ENCODE measurements around the gene MIEF1.
A peak's percentile ranks its signal among the peaks of the same experiment; 100 is the strongest.

Gene MIEF1

DNA sequence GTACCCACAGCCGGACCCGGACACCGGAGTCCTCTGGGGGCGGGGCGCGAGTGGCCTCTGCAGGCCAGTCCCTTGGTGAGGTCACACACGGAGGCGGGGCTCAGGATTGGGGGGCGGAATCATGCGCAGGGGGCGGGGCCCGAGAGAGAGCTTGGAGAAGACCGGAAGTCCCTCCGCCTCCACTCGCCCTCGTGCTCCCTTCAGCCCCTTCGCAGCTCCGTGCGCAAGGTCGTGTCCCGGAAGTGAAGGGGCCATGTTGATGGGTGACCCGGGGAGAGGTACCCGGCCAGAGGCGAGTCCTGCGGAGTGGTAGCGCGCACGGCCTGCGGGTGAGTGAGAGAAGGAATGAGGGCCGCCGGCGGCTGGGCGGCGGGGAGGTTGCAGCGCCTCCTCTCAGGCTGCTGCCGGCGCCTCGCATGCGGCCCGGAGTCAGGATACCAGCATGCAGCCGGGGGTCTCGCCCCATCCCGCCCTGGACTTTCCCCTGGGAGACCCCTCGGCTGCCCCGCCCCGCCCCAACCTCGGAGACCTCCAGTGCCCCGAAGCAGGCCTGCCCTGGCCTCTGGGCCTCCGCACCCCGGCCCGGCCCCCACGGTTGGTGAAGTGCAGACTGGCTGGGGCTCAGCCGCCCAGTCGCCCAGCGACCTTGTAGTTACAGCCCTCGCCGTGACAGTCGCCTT, at the start of gene MIEF1:
MIEF1 (plus strand) TSS at position 182 of the 680 bp plus-strand sequence. CDS start 9,005 bp downstream, outside the sequence.
- peak; percentile 89 to 92 for DNase-seq

DNA sequence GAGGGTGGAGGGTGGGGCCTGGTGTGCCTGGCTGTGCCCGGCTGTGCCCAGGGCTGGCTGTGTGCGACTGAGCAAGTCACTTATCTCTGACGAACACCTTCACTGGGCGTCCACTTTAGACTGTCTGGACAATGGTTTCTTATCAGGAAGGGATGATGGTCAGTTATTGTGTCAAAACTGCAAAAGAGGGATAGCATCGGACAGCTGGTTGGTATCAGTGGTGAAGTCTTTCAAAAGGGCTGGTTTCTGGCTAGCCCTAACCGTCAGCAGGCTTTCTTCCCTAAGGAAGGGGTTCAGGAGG, 49.4 kb upstream of the MIEF1 start:
- DNase-seq: no peak

- DNase-seq: no peak
Observed at GRCh38 chr22:39453765-39454378, 48.2 kb upstream of the MIEF1 start.

- DNase-seq: no peak
Observed at GRCh38 chr22:39454385-39454871, 47.7 kb upstream of the MIEF1 start.

DNA sequence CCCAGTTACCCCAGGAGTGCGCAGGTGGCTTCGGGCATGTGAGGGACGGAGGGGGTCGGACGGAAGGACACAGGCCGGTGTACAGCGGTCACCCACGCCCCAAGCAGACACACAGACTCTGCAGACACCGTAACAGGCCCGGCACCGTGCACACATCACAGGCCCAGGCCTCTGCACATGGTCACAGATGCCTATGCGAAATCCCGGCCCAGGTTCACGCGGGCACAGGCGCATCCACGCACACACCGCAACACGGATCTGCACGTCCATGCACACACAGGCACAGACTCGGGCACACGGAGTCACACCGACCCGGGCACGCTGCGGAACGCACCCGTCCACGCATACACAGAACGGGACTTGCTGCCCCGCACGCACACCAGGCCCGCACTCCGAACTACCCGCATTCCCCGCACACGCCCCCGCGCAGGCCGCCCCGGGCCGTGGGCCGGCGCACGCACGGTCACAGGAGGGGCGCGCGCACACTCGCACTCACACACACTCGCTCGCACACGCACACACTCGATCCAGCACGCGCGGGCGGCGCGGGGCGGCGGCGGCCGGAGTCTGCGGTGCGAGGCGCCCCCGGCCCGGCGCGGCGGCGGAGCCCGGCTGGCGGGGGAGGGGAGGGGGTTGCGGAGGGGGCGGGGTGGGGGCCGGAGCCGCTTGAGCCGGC, 45.4 kb upstream of the MIEF1 start, which contains the start of gene MGAT3:
MGAT3 (plus strand) TSS at position 491 of the 676 bp plus-strand sequence. CDS start 30,336 bp downstream, outside the sequence.
- no peak for DNase-seq

DNA sequence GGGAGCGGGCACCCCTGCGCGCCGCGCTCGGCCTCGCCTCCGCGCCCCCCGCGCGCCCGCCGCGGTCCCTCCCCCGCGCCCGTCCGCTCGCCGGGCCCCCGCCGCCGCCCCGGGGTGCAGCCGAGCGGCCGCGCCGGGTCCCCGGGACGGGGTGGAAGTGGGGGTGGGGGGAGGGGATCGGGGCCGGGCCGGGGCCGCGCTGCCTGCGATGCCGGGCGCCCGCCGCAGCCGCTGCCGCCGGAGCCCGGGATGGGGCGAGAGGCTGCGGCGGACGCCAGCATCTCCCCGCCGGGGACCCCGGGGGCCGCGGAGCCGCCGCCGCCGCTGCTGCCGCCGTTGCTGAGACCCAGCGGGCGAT, 44.9 kb upstream of the MIEF1 start:
- DNase-seq: no peak

- DNase-seq: no peak
Observed at GRCh38 chr22:39457556-39458443, 44.3 kb upstream of the MIEF1 start.

DNA sequence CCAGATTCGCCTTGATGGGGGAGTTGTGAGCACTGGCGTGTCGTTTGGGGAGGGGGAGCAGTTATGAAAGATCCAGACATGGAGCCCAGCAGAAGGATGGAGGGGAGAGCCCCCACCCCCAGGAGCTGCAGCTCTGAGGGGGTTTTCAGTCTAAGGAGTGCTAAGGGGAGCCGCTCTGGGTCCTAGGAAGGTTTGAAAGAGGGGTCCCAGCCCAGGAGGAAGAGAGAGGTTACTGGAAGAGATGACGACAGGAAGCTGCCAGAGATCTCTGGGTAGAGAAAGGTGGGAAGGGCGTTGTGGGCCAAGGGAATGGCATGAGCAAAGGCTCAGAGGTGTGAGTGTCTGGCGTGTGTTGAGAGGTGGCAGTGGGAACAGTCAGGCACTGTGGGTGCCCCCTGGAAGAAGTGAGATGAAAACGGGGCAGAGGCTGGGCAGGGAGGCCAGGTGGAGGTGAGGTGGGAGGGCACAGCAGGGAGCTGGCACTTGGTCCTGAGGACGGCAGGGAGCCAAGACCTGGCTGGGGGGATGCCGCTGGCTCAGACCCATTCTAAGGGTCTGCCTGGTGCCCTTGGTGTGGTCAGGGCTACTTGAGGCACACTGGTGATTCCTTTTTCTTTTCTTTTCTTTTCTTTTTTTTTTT, 43.5 kb upstream of the MIEF1 start:
- DNase-seq: no peak

- no peak for DNase-seq
Observed at GRCh38 chr22:39459681-39460080, 42.4 kb upstream of the MIEF1 start.

- DNase-seq: no peak
Observed at GRCh38 chr22:39462443-39463221, 39.5 kb upstream of the MIEF1 start.

GRCh38 chr22:39463277-39463676, 38.8 kb upstream of the MIEF1 start:
- DNase-seq: no peak

GRCh38 chr22:39463931-39464390, 38.1 kb upstream of the MIEF1 start:
- DNase-seq: no peak

- no peak for DNase-seq
Observed at GRCh38 chr22:39466228-39467006, 35.7 kb upstream of the MIEF1 start.

- DNase-seq: no peak
Observed at GRCh38 chr22:39467390-39467895, 34.6 kb upstream of the MIEF1 start.

DNA sequence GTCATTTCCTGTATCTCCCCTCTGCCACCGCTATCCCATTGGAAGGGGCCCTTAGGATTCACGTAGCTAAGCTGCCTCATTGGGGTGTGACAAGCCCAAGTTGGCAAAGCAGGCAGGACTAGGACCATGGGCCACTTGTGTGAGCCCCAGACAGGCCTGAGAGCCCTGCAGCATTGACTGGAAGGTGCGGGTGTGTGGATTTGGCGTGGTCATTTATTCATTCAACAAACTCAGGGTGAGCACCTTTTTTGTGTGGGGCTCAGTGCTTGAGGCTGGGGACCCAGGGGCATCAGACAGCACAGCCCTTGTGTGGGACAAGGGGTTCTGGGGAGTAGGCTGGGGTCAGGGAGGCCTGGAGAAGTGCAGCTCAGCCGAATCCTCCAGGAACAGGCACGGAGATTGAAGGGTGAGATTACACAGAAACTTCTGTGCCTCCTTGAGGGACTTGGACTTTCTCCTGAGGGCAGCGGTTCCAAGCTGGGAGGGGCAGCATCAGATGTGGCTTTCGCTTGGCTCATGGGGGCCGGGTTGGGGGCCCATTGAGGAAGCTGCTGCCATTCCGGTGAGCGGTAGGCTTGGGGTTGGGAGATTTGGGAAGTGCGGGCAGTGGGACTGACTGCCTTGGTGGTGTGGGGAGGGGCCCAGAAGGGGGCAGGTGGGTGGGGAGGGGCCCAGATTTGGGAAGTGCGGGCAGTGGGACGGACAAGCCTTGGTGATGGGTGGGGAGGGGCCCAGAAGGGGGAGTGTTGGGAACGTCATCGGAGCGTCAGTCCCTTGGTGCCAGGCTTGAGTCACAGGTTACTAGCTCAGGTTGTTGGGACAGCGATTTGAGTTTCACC, 33.4 kb upstream of the MIEF1 start:
- DNase-seq: no peak

DNA sequence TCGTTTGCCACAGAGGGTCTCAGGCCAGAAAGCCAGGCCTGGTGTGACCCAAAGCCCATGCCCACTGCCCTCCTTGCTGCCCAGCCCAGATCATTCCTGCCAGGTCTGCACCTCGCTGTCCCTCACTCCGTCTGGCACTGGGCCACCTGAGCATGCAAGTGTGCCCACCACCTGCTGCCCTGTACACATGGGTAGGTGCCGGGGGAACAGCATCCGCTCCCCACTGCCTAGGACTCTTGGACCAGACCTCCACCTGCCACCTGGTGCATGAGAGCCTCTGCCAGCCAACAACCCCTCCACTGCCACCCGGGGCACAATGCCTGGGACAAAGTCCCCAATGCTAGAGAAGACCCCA, 32.8 kb upstream of the MIEF1 start:
- no peak for DNase-seq

GRCh38 chr22:39469681-39470450, 32.2 kb upstream of the MIEF1 start:
- DNase-seq: no peak

DNA sequence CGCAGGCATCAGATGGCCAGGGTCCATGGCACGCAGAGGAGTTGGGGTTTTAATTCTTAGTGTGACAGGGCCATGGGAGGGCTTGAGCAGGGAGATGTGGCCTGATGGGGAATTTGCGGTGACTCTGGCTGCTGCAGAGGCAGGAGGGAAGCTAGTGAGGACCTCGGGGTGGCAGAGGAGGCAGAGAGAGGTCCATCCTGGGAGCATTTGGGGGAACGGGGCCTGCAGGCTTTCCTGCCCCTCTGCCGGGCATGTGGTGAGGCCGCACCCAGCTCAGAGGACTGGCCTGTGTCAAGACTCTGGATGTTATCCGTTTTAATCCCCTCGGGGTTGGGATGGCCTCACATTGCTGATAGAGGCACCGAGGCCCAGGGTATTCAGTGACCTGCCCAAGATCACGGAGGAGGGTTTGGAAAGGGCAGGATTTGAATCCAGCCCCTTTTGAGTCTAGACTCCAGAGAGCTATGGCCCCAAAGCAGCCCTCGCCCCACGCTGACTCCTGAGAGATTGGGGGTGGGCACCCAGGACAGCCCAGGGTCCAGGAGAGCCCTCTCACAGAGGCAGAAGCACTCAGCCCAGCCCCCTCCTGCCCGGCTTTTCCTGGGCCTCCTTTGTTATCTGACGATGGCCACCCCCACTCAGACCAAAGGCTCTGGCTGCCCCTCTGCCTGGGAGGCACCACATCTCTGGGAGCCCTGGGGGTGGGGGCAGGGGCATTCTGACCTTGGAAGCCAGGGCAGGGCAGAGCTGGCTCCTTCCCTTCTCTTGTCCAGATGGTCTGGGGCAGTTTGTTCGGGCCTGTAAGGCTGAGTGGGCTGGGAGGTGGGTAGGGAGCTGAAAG, 31.4 kb upstream of the MIEF1 start:
- no peak for DNase-seq
